Measurements from ENCODE around the gene KIF3A. TPM values are rescaled to one million over a fixed set of nuclear protein-coding genes. Genes with fewer than 3 reads are reported as not detected.
A peak's percentile ranks its signal among the peaks of the same experiment; 100 is the strongest.

Gene KIF3A
- total and polyA plus RNA-seq, 11 donors, result 5.8 to 19.3 (median 10.1) TPM

GRCh38 chr5:132748522-132749000, 11.2 kb upstream of the KIF3A start:
- DNase-seq (no peak), ATAC-seq (no peak)
- intact Hi-C loops (cut with DNase I), result no loop called here
- no peaks in the 10 kb centered on the region for H3K9me3 ChIP-seq
- peaks cover 0 to 43% (median 10%) of the 10 kb centered on the region in 9 donors for H3K27me3 ChIP-seq
- 90 to 96% (median 94%) methylated on average over 9 to 10 of the region's 10 CpGs for WGBS, 4 donors
- no peak overlapping the region for H3K27ac ChIP-seq
- TF ChIP-seq POLR2A (IDR thresholded peaks at IDR 0.05) (no peak), CTCF (IDR thresholded peaks at IDR 0.05) (no peak)
- H3K4me1 ChIP-seq, result peaks cover 0 to 13% (median 9%) of the 10 kb centered on the region in 12 donors
- peaks cover 0 to 10% (median 0%) of the 10 kb centered on the region in 9 donors for H3K36me3 ChIP-seq
- H3K4me3 ChIP-seq, result no peak overlapping the region

GRCh38 chr5:132747616-132748440, 10.5 kb upstream of the KIF3A start:
- intact Hi-C loops (cut with DNase I), result no loop called here
- peaks cover 0 to 43% (median 10%) of the 10 kb centered on the region in 9 donors for H3K27me3 ChIP-seq
- ATAC-seq (peak in 1 of 4 donors; percentile 37), DNase-seq (peak in 1 of 5 donors; percentile 60)
- H3K4me1 ChIP-seq, result peaks cover 0 to 13% (median 9%) of the 10 kb centered on the region in 12 donors
- H3K36me3 ChIP-seq, result peaks cover 0 to 10% (median 0%) of the 10 kb centered on the region in 9 donors
- peak overlapping the region; percentile 29 to 61 (median 50) for H3K4me3 ChIP-seq
- no peaks in the 10 kb centered on the region for H3K9me3 ChIP-seq
- TF ChIP-seq CTCF (IDR thresholded peaks at IDR 0.05), result no peak
- TF ChIP-seq POLR2A (IDR thresholded peaks at IDR 0.05), result no peak
- no peak overlapping the region for H3K27ac ChIP-seq
- WGBS, 4 donors, result 29 to 40% (median 34%) methylated on average over 26 to 76 of the region's 76 CpGs

- DNase-seq (peak in 1 of 5 donors; percentile 68), ATAC-seq (peak in 3 of 4 donors; percentile 40 to 67 (median 64))
- H3K9me3 ChIP-seq, result no peaks in the 10 kb centered on the region
- peaks cover 0 to 46% (median 10%) of the 10 kb centered on the region in 9 donors for H3K27me3 ChIP-seq
- peaks cover 0 to 13% (median 9%) of the 10 kb centered on the region in 12 donors for H3K4me1 ChIP-seq
- TF ChIP-seq POLR2A (IDR thresholded peaks at IDR 0.05), result no peak
- TF ChIP-seq CTCF (IDR thresholded peaks at IDR 0.05), result peak in 5 of 12 donors; percentile 21 to 37 (median 33)
- H3K27ac ChIP-seq, result no peak within 1 kb of the TSS
- 3 to 14% (median 6%) methylated on average over 12 to 59 of the region's 59 CpGs for WGBS, 4 donors
- peak within 1 kb of the TSS; percentile 29 to 61 (median 50) for H3K4me3 ChIP-seq
- intact Hi-C loops (cut with DNase I), result no loop called here
- peaks cover 0 to 10% (median 0%) of the 10 kb centered on the region in 9 donors for H3K36me3 ChIP-seq
Measured at GRCh38 chr5:132746954-132747615, 9.7 kb upstream of the KIF3A start, which contains the start of gene CCNI2. Gene CCNI2 (plus strand): TSS chr5:132747426. CDS start chr5:132747496, 70 bp downstream.

- Histone ChIP-seq H3K4me3 (peak overlapping the region in 10 of 12 donors; percentile 31 to 61 (median 52)), H3K9me3 (no peaks in the 10 kb centered on the region), H3K36me3 (peaks cover 0 to 4% (median 0%) of the 10 kb centered on the region in 9 donors), H3K4me1 (peaks cover 0 to 13% (median 9%) of the 10 kb centered on the region in 12 donors), H3K27ac (no peak overlapping the region), H3K27me3 (peaks cover 0 to 47% (median 10%) of the 10 kb centered on the region in 9 donors)
- ATAC-seq, result no peak
- WGBS, 4 donors, result 29 to 42% (median 36%) methylated on average over 3 of the region's 3 CpGs
- intact Hi-C loops (cut with DNase I), result no loop called here
- DNase-seq, result no peak
- TF ChIP-seq CTCF (IDR thresholded peaks at IDR 0.05) (no peak), POLR2A (IDR thresholded peaks at IDR 0.05) (no peak)
Measured at GRCh38 chr5:132746592-132746953, 9.2 kb upstream of the KIF3A start.

Data from heart left ventricle (tissue), 16 donors.